Measurements from ENCODE around the gene CAPN1.
A peak's percentile ranks its signal among the peaks of the same experiment; 100 is the strongest.
"Not testable (repeated sequence)": the region's sequence is repeated elsewhere in the genome, so short reads cannot be mapped to it uniquely, and the experiment has no call there.

The CAPN1 gene

GRCh38 chr11:65157336-65157735, 24.4 kb upstream of the CAPN1 start:
- H3K27ac ChIP-seq = no peak overlapping the region
- no peak for DNase-seq (ENCODE audit: low read depth, low spot score)

- DNase-seq (ENCODE audit: low read depth, low spot score) = no peak
These were observed 22.7 kb upstream of the CAPN1 start for GRCh38 chr11:65159012-65159411.

GRCh38 chr11:65160643-65161042, 21.1 kb upstream of the CAPN1 start:
- DNase-seq (ENCODE audit: low read depth, low spot score) = no peak
- no peak overlapping the region for H3K27ac ChIP-seq

More at GRCh38 chr11:65159012-65159411, 22.7 kb upstream of the CAPN1 start:
- no peak overlapping the region for H3K27ac ChIP-seq

- no peak for DNase-seq (ENCODE audit: low read depth, low spot score)
- no peak overlapping the region for H3K27ac ChIP-seq
These were observed 18.0 kb upstream of the CAPN1 start for GRCh38 chr11:65163684-65164083.

GRCh38 chr11:65165410-65166317, 16.1 kb upstream of the CAPN1 start:
- H3K27ac ChIP-seq = no peak overlapping the region
- no peak for DNase-seq (ENCODE audit: low read depth, low spot score)

GRCh38 chr11:65166893-65167292, 14.8 kb upstream of the CAPN1 start:
- H3K27ac ChIP-seq = no peak overlapping the region
- DNase-seq (ENCODE audit: low read depth, low spot score) = no peak

- no peak for DNase-seq (ENCODE audit: low read depth, low spot score)
- H3K27ac ChIP-seq = no peak overlapping the region
These were observed 14.1 kb upstream of the CAPN1 start for GRCh38 chr11:65167656-65168055.

GRCh38 chr11:65169164-65169641, 12.5 kb upstream of the CAPN1 start:
- DNase-seq (ENCODE audit: low read depth, low spot score) = no peak
- H3K27ac ChIP-seq = no peak overlapping the region

GRCh38 chr11:65170058-65170534, 11.6 kb upstream of the CAPN1 start, which contains the start of gene SPDYC:
Gene SPDYC, plus strand, starts transcription at chr11:65170233. Its CDS starts 1,125 bp downstream, at chr11:65171358.
- H3K27ac ChIP-seq = no peak within 1 kb of the TSS
- DNase-seq (ENCODE audit: low read depth, low spot score) = no peak

- no peak for DNase-seq (ENCODE audit: low read depth, low spot score)
- no peak overlapping the region for H3K27ac ChIP-seq
These were observed 9.1 kb upstream of the CAPN1 start for GRCh38 chr11:65172600-65172999.

- not testable (repeated sequence) for H3K27ac ChIP-seq; DNase-seq (ENCODE audit: low read depth, low spot score)
These were observed 7.1 kb upstream of the CAPN1 start for GRCh38 chr11:65174571-65175010.

- no peak for DNase-seq (ENCODE audit: low read depth, low spot score)
These were observed 705 bp upstream of the CAPN1 start for GRCh38 chr11:65180877-65181568.

GRCh38 chr11:65182258-65183170, 786 bp downstream of the CAPN1 start:
- peak overlapping the region; percentile 97 for H3K27ac ChIP-seq
- no peak for DNase-seq (ENCODE audit: low read depth, low spot score)

More at GRCh38 chr11:65180877-65181568, 705 bp upstream of the CAPN1 start:
- peak overlapping the region; percentile 97 for H3K27ac ChIP-seq

- peak; percentile 56 for DNase-seq (ENCODE audit: low read depth, low spot score)
- peak overlapping the region; percentile 97 for H3K27ac ChIP-seq
These were observed 1.6 kb downstream of the CAPN1 start for GRCh38 chr11:65183201-65183891.

- H3K27ac ChIP-seq = peak overlapping the region; percentile 97
- DNase-seq (ENCODE audit: low read depth, low spot score) = no peak
These were observed 2.4 kb downstream of the CAPN1 start for GRCh38 chr11:65184146-65184545.

GRCh38 chr11:65185171-65185570, 3.4 kb downstream of the CAPN1 start:
- no peak for DNase-seq (ENCODE audit: low read depth, low spot score)
- H3K27ac ChIP-seq = peak overlapping the region; percentile 97

GRCh38 chr11:65185869-65186341, 4.2 kb downstream of the CAPN1 start:
- DNase-seq (ENCODE audit: low read depth, low spot score) = no peak
- no peak overlapping the region for H3K27ac ChIP-seq

- DNase-seq (ENCODE audit: low read depth, low spot score) = no peak
These were observed 5.0 kb downstream of the CAPN1 start for GRCh38 chr11:65186701-65187100.

GRCh38 chr11:65187146-65187675, 5.5 kb downstream of the CAPN1 start:
- no peak for DNase-seq (ENCODE audit: low read depth, low spot score)

More at GRCh38 chr11:65186701-65187100, 5.0 kb downstream of the CAPN1 start:
- no peak overlapping the region for H3K27ac ChIP-seq

More at GRCh38 chr11:65187146-65187675, 5.5 kb downstream of the CAPN1 start:
- H3K27ac ChIP-seq = no peak overlapping the region

All from epithelial cell of prostate (primary cell).